GM21717 (cell line): Measurements from ENCODE around the gene ARL4C.
A peak's percentile ranks its signal among the peaks of the same experiment; 100 is the strongest.

Experiments
- ATAC-seq: cut with Tn5 transposase; IDR thresholded peaks from one replicate; pipeline ENCODE4 v1.9.1; 2021; ENCODE audit warnings: mild to moderate bottlenecking, moderate library complexity; ENCODE audit not compliant: unreplicated experiment

ARL4C gene, protein sequence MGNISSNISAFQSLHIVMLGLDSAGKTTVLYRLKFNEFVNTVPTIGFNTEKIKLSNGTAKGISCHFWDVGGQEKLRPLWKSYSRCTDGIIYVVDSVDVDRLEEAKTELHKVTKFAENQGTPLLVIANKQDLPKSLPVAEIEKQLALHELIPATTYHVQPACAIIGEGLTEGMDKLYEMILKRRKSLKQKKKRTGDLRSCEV

DNA sequence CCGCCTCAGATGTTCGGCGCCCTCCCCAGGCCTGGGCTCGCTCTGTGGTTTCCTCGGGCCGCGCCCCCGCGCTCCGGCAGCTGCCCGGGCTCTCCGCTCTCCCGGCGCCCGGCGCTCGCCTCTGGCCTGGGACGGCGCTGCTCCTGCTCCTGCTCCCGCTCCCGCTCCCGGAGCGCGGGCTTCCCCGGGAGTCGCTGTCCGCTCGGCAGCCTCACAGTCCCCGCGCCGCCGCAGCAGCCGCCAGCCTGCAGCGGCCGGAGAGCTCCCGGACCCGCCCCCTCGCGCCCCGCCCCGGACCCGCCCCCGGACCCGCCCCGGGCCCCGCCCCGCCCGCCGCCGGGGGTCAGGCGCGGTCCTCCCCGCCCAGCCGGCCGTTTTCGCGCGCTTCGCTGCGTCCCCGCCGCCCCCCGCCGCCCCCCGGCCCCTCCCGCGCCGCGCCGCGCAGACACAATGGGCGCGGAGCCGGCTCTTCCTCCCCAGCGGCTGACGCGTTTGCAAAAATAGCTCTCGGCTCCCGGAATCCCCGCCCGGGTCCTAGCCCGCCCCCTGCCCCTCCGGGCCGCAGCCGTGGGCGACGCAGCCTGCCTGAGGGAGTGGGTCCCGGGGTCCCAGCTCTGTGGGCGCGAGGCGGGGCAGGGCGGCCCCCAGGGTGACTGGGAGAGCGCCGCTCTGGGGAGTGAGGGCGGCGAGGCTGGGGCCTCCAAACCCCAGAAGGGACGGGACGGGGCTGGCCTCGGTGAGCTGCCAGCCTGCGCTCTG lies at the start of gene ARL4C:
Gene ARL4C (minus strand): TSS at position 247 of the 759 bp plus-strand sequence. CDS start 495 bp downstream, outside the sequence.
- peak; percentile 51 for ATAC-seq

DNA sequence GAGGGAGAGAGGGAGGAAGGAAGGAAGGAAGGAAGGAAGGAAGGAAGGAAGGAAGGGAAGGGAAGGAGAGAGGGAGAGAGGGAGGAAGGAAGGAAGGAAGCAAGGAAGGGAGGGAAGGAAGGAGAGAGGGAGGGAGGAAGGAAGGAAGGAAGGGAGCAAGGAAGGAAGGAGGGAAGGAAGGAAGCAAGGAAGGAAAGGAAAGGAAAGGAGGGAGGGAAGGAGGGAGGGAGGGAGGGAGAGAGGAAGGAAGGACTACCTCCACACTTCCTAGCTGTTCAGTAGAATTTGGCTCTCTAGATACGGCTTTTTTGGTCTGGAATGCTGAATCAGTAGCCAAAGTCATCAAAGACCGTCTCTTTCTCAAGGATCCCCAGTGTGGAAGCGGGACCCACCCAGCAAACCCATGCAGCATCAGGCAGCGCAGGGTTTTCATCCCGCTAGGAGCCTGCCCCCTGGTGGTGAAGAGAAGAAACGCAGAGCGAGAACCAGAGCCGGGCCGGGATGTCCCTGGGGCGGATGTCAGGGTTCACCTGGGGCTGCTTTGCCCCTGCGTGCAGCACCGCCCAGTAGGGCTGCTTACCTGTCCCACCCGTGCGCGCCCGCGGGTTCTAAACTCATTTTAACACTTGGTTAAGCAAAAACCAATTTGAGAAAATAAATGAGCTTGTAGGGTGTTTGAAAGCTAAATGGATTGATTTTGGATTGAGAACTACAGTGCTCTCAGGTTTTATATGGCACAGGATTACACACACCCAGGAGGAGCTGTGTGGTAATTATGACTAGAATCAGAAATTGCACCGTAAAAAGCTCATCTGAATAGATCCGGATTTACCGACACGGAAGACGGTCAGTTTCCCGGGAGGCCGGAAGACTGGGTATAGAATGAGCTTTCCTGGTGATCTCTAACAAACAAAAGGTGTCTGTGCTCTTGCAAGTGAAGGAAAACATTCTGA lies 48.1 kb upstream of the ARL4C start:
- ATAC-seq = peak; percentile 75

DNA sequence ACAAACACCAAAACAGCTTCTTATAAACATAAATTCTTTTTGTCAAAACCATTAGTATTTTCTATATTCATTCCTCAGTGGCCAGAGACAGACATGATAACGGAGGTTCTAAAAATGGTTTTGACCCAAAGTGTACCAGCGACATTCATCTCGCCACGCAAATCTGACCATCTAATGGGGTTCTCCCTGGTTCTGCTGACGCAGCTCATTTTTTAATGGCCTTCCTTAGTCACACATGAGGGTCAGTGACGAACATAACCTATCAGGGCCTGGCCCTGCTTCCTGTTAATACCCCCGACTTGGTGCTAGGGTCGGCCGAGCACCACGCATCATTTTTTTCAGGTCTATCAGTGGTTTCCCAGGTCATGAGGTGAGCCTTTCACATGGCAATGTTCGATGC lies 45.9 kb upstream of the ARL4C start:
- ATAC-seq = no peak

DNA sequence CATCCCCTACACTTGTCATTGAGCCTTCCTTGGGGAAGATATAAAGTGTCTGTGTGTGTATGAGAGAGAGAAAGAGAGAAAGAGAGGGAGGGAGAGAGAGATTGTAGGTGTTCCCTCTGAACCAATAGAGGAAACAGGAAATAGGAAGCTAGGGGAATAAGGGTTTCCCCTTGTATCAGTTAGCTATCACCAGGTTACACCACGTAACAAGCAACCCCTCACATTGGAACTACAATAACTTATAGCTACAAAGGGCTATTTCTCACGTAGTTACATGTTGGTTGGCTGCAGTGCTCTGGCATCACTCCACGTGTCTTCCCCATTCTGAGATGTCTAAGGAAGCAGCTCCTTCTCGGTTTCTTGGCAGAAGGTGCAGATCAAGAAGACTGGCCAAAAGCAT lies 41.0 kb upstream of the ARL4C start:
- ATAC-seq = no peak

DNA sequence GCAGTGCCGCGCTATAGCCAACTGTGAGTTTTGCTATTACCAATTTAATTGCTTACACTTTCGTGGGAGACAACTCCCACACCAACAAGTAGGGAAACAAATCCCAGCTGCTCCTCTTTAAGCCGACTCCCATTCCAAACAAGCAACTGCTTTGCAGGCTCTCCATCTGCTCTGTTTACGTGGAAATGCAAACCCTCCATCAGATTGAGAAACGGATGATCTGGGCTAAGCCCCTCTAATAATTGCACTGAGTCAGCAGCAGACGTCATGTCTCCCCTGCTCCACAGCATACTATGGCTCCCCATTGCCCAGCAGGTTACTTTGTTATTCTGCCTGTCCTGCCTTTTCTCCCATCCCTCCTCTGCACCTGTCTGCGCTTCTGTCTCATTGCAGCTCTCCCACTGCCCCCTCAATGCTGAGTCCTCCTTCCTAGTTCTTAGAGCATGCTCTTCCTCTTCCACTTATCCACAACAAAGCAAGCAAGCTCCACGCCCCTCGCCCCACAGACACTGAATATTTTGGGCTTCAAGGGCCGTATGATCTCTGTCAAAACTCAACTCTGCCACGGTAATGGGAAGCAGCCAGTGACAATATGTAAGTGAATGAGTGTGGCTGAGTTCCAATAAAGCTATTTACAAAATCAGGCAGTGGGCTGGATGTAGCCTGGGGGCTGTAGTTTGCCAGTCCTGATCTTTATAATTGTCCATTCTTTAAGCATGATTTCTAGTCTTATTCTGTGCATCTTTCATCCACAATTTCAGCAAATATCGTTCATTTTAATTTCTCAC lies 39.5 kb upstream of the ARL4C start:
- no peak for ATAC-seq

DNA sequence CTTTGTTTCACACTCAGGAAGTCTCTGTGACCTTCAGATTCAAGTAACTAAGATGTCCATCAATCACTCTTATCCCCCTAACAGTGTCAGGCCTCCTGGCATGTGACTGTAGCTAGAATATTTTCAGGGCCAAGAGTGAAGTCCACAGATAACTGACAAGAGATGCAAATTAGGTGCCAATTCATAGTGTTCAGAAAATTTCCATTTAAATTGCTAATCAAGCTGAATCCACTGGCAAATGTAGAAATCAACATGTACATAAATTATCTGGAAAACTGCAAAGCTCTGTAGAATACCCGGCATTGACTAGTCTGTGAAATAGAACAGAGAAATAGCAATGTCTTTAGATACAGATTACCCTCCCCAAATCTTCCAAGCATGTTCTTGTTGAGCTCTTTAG lies 38.6 kb upstream of the ARL4C start:
- no peak for ATAC-seq

DNA sequence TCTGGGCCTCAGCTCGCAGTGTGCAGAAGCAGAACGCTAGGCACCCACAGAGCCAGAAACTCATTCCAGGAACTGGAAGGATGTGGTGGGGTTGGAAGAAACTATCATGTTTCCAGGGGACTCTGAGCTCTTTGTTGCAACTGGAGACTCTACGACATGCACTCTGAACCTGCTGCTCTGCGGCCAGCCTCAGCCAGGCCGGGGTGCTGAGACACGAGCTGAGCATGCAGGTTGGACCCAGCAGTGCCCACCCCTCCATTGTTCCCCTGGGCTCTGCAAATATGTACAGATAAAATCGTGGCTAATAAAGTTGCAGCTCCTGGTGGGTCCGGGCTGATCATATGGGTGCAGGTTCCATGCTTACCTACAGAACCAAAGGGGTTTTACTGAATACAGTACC lies 37.6 kb upstream of the ARL4C start:
- no peak for ATAC-seq

DNA sequence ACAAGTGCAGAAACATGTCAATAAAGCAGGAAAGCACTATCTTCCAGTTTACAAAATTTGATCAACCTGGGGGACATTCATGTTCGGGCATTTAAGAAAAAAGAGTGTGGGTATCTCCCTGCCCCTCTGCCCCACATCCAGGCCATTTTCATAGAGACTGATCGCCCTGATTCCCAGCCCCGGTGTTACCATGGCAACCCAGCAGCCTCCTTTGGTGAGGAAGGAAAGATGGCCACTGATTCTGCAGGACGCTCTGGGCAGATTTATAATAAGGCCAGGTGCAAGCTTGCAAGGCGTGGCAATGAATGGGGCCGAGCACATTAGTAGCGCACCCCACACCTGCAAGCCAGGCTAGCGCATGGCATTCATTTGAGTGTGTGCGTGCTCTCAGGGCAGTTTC lies 36.7 kb upstream of the ARL4C start:
- ATAC-seq = no peak

DNA sequence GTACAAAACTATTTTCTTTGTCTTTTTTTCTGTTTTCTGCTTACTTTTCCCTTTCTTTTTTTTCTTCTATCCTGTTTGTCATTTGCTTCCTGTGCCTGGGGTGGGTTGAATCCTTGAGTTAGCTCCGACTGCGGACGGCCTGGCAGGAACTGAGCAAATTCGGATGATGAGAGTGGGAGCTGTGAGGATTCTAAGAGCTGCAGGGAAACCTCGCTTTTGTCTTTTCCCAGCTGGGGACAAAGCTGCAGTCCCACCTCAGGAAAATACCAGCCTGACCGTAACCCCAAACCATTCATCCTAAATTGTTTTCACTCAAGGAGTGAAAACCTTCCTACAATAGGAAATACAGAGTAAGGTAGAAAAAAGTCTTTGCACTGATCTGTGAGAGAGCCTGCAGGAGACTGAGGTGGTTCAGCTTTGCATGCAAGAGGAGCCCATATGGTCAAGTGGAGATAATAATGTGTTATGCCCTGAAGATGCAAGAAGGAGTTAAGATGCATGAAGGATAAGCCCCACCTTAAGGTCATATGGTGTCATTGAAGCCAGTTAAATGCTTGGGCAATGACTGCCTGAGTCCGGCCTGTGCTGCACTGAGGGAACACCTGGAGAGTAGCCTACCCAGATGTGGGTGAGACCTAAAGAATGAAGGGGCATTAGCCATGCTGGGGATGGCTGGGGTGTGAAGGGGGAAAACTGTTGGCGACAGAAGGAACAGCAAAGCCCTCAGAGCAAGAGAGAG lies 31.7 kb upstream of the ARL4C start:
- no peak for ATAC-seq

DNA sequence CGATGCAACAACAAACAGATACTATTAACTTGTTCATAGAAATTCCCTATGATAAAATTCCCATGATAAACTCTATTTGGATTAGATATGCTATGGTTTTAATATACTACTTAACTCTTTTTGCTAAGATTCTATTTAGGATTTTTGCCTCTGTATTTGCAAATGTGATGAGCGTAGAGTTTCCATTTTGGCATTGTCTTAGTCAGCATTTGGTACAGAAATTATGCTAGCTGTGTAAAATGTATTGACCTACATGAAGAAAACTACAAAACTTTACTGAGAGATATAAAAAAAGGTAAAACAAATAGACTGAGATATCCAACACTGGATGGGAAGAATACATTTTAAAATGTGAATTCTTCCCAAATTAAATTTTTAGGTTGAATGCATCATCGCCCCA lies 29.8 kb upstream of the ARL4C start:
- ATAC-seq = no peak

DNA sequence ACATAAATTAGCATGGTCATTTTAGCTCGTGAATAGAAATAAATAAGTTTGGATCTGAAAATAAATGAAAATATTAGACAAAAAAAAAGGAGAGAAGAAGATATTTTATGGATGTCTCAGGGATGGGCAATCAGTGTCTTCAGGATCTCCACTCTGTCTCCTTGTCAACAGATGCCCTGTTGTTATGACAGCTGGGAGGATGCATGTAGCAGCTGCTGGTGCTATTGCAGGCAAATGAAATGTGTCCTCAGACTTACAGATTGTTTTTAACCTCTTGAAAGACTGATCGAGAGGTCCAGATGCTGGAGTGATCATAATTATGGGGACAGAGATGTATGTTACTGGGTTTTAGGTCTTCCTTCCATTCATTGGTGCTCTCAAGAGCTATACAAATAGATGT lies 24.7 kb upstream of the ARL4C start:
- no peak for ATAC-seq

DNA sequence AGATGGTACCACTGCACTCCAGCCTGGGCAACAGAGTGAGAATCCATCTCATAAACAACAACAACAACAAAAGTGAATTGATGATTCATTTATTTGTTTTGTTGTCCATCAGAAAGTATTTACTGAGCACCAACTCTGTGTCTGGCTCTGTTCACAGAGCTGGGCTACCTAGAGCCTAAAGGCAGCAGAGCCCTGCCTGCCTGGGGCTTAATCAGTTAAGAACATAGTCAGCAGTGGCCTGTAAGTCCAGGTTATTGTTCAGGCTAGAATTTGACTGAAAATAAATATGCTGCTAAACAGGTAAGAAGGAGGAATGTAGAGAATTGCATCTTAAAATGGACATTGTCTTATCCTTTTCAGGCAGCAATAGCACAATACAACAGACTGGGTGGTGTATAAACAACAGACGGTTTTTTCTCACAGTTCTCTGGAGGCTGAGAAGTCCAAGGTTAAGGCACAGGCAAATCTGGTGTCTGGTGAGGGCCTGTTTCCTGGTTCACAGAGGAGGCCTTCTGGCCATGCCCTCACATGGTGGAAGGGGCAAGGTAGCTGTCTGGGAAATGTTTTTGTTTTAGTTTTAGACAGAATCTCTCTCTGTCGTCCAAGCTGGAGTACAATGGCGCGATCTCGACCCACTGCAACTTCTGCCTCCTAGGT lies 22.2 kb upstream of the ARL4C start:
- ATAC-seq = no peak

DNA sequence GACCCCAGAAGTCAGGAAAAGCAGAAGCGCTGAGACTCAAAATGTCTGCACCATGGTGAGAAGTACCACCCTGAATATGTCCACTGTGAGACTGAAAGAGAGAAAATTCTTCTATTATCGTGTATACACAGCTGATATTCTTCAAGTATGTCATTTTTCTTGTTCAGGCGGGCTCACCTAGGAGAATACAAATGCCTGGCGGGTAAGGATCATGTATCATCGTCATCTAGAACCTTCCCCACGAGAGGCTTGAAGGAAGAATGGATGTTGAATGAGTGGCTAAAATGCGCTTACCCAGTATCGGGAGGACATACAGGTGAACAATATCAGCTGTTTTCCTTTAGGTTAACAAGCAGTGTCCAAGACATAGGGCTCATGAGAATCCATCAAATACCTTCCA lies 21.1 kb upstream of the ARL4C start:
- ATAC-seq = no peak

DNA sequence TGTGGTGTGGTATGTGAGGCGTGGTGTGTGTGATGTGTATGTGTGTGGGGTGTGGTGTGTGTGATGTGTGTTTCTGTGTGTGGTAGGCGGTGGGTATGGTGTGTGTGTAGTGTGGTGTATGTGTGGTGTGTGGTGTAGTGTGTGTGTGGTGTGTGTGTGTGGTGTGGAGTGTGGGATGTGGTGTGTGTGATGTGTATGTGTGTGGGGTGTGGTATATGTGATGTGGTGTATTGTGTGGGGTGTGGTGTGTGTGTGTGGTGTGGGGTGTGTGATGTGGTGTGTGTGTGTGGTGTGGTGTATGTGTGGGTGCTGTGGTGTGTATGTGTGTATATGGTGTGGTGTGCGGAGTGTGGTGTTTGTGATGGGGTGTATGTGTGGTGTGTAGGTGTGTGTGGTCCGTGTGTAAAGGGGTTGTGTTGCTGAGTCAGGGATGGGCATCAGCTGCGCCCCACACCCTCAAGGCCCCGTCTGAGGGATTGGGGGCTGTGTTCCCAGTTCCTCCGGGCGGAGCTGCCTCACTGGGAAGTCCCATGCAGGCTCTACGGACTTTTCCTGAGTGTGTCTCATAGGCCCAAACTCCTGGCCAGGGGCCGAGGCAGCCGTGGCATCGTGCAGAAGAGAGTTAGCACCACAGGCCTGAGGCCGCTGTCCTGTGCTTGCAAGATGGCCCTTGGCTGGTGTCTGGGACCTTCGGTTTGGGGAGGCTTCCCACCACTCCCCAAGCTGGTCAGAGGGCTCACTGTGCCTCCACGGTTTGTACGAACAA lies 18.2 kb upstream of the ARL4C start:
- no peak for ATAC-seq

DNA sequence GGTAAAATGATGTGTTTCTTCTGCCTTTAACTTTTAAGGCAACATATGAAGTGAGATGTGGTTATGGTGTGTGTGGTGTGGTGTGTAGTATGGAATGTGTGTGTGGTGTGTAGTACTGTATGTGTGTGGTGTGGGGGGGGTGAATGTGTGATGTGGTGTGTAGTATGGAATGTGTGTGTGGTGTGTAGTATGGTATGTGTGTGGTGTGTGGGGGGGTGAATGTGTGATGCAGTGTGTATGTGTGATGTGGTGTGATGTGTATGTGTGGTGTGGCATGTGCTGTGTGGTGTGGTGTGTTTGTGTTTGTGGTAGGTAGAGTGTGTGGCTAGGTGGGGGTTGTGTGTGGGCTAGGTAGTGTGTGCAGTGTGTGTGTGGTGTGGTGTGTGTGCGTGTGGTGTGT lies 17.2 kb upstream of the ARL4C start:
- ATAC-seq = no peak

DNA sequence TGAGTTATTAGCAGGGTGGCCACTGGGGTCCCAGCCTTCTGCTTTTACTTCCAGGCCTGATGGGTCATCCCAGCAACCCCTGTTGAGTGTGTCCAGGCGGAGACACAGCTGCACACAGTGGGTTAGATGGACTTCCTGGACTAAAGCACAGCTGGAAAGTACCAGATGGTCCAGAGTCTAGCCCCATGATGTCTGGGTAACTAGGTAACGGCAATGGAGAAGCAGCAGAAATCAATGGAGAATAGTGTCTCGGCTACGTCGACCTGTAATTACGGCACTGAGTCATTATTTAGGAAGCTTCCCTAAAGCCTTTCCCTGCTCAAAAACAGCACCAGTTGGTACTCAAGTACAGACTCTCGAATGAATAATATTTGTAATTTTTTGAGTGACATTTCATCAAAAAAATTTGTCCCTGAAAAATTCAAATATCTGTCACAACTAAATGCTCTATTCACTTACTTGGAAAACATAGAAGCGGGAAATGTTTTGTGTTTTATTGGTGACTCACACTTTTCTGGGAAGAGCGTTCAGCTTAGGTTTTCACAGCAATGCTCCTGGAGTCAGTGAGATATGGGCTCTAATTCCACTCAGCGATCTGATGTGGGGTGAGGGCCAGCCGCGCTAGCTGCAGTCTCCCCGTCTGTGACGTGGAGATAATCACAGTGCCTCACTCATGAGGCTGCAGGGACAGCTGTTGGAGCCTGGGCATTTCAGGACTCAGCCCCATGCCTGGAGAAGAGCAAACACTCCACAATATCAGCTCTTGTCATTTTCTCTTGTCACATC lies 16.2 kb upstream of the ARL4C start:
- no peak for ATAC-seq

DNA sequence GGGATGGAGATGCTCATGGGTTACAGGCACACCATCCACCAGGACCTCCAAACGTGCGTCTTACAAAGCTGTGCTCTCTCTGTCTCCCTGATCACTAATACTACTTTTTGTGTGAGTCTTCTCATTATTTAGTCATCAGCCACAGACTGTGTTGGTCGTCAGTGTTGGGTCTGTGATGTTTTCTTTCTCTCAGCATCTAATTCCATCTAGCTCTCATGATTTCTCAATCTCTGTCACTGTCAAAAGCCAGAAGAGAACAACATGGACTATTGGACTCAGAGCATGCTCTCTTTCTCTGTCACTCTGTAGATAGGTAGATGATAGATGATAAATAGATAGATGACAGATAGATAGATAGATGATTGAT lies 6.0 kb upstream of the ARL4C start:
- ATAC-seq = no peak

DNA sequence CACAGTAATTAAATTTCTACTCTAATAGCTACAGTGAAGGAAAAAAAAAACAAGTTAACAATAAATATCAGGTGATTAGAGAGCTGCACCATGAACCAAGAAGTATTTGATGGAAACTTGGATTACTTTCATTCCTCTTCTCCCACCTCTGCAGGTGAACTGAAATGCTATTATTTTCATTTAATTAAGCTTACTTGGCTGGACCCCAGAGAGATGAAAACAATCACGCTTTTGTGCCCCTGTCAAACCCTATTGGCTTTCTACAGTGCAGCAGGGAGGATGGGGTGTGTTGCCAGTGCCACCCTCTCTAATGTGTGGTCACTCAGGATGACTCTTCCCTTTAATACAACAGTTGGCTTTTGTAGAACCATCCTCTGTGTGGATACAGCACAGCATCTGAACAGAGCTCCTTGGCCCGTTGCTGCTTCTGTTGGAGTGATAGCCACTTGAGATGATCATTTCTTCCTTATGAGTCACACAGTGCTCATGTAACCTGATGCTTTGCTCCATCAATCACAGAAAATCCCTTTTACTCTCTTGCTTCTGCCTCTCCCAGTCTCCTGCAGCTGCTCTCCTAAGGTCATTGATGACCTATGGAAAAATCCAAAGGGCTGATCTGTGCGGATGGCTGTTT lies 5.5 kb upstream of the ARL4C start:
- no peak for ATAC-seq
